ENCODE measurements around the gene NOTCH1. TPM values are rescaled to one million over a fixed set of nuclear protein-coding genes. Genes with fewer than 3 reads are reported as not detected.

Gene NOTCH1
- total and polyA plus RNA-seq, 2 of the 13 experiments (the other 11 are each of a cell fraction or from before 2014, with no cell fraction given): 0.09 to 0.35 TPM

GRCh38 chr9:136482793-136483588 is 62.9 kb downstream of the NOTCH1 start, which contains the start of gene SEC16A (continued):
- TF ChIP-seq PITX1 (CRISPR knock-in tag; IDR thresholded peaks at IDR 0.05) (no peak; the same call in 1 of the 2 replicates), KDM2A (CRISPR knock-in tag; IDR thresholded peaks at IDR 0.05; ENCODE audit: borderline replicate concordance, low read depth) (peak; percentile 78), KAT2B (IDR thresholded peaks at IDR 0.05; ENCODE audit: borderline replicate concordance, low read depth, low read length) (no peak), NONO (IDR thresholded peaks at IDR 0.05) (no peak), NONO (CRISPR knock-in tag; conservative IDR thresholded peaks at IDR 0.05) (peak; percentile 76), REXO4 (CRISPR knock-in tag; IDR thresholded peaks at IDR 0.05; ENCODE audit: borderline replicate concordance) (no peak), KDM5A (IDR thresholded peaks at IDR 0.05; ENCODE audit: borderline replicate concordance, low read length) (peak; percentile 82; the same call in 1 of the 2 replicates), ZSCAN21 (CRISPR knock-in tag; IDR thresholded peaks at IDR 0.05; ENCODE audit: borderline replicate concordance) (peak; percentile 66; the same call in 1 of the 2 replicates), HCFC1 (IDR thresholded peaks at IDR 0.05; ENCODE audit: low read depth, low read length) (peak; percentile 53; the same call in 1 of the 2 replicates), CEBPB (IDR thresholded peaks at IDR 0.05; ENCODE audit: borderline replicate concordance, low read depth, low read length) (peak; percentile 74), FLYWCH1 (CRISPR knock-in tag; IDR thresholded peaks at IDR 0.05) (no peak), TCF7 (IDR thresholded peaks at IDR 0.05; ENCODE audit: low read depth) (no peak), RBFOX2 (IDR thresholded peaks at IDR 0.05; ENCODE audit: low read depth, low read length) (peak; percentile 85), ZNF768 (CRISPR knock-in tag; IDR thresholded peaks at IDR 0.05) (peak; percentile 72; the same call in 1 of the 2 replicates), HMGXB3 (CRISPR knock-in tag; IDR thresholded peaks at IDR 0.05; ENCODE audit: borderline replicate concordance) (no peak), ZNF563 (CRISPR knock-in tag; IDR thresholded peaks at IDR 0.05) (0 out of 2 replicates have a peak, but pooled peaks have one; percentile 68), SOX13 (IDR thresholded peaks at IDR 0.05) (no peak), SOX13 (CRISPR knock-in tag; conservative IDR thresholded peaks at IDR 0.05 in 1 of 2, IDR thresholded peaks at IDR 0.05 in 1 of 2) (peak in 1 of 2 experiments; percentile 28; a peak in 1 of 4 replicates), DMAP1 (CRISPR knock-in tag; IDR thresholded peaks at IDR 0.05) (peak; percentile 50; the same call in 1 of the 2 replicates), ZNF331 (CRISPR knock-in tag; IDR thresholded peaks at IDR 0.05) (peak; percentile 49; the same call in 1 of the 2 replicates), TIGD3 (CRISPR knock-in tag; IDR thresholded peaks at IDR 0.05; ENCODE audit: borderline replicate concordance) (no peak), ZNF839 (CRISPR knock-in tag; IDR thresholded peaks at IDR 0.05; ENCODE audit: borderline replicate concordance) (no peak)
